NCI-H187 (cell line): ENCODE results near the gene PSMD14.
"Not testable (repeated sequence)": the region's sequence is repeated elsewhere in the genome, so short reads cannot be mapped to it uniquely, and the experiment has no call there.

Experiments used
- DNase-seq, 2 experiments: peaks; one replicate each; lab custom pipeline; 2025; lab: John Stamatoyannopoulos, UW

Gene PSMD14

DNA sequence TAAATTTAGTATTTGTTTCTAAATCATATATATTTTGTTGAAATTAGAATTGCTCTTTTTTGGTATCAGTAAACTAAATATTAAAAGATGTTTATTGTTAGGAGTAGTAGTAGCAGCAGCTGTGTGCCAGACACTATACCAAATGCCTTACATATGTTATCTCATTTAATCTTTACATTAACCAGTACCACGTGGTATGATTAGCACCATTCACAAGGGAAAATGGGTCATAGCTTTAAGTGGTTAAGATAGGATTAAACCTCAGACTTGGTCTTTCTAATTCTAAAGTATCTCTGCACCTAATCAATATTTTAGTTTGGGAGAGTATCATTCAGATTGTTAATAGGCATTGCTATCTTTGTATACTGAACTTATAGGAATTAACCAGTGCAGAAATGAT is 29.0 kb downstream of the PSMD14 start:
- no peak for DNase-seq

DNA sequence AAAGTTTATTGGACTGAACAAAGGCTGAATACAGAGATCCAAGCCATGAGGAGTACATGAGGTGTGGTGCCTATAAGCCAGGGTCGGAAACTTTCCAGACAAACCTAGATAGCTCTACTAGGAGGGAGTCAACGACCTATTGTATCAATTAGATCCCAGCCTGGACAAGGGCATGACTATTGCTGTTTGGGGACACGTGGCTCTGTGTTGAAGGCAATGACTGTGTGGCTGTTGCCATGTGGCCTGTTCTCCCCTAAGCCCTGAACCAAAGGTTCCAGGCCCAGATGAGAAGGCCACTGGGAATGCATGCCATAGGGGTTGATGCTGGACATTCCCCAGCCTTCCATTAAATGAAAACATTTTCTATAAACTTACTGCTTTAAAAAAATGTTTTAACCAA is 31.3 kb downstream of the PSMD14 start:
- DNase-seq: not testable (repeated sequence)

DNA sequence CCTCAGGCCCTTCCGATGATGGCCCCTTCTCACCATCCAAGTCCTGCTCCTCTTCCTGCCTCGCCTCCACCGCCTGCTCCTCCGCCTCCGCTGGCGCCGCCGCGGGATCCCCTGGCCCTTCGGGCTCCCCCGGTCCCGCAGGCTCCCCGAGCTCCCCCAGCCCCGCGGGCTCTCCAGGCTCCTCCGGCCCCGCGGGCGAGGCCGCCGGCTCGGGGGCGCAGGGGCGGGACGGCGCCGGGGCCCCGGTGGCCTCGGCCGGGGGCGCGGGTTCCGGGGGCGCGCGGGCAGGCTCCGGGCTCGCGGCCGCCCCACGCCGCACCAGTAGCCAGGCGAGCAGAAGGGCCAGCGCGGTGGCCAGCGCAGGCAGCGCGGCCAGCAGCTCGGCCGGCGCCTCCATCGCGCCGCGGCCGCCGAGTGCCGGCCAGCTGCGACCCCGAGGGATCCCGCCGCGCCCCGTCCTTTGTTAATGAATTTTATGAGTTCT is 32.7 kb downstream of the PSMD14 start:
- not testable (repeated sequence) for DNase-seq

DNA sequence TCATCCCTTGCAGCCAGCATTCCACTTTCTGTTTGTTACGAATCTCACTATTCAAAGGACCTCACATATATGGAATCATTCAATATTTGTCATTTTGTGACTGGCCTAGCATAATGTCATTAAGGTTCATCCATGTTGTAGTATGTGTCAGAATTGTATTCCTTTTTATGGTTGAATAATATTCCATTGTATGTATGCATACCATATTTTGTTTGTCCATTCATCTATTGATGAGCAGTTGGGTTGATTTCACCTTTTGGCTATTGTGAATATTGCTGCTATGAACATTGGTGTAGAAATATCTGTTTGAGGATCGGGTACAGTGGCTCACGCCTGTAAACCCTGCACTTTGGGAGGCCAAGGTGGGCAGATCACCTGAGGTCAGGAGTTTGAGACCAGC is 35.0 kb downstream of the PSMD14 start:
- no peak for DNase-seq

DNA sequence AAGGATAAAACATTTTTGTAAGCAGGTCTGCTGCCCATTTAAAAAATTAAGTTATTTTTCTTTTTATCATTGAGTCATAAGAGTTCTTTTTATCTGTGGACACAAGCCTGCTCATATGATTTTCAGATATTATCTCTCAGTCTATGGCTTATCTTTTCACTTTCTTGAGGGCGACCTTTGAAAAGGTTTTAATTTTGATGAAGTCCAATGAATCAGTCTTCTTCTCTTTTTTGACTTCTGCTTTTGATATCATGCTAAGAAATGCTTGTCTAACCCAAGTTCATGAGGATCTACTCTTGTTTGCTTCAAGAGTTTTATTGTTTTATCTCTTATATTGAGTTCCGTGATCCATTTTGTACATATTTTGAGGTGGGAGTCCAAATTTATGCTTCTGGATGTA is 36.5 kb downstream of the PSMD14 start:
- no peak for DNase-seq

DNA sequence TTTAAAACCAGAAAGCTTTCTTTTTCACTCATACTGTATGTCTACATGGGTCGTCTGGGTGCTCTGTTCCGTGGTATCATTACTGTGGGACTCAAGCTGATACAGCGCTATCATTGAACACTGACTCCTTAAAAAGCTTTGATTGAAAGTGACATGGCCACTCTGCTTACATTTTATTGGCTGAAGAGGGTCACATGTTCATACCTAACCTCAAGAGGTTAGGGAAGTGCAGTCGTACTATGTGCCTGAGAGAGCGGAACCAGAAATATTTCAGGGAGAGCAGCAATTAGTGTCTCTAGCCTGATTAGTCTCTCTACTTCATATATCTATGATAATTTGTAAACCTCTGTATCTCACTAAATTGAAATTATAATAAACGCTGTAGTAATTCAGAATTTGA is 43.5 kb downstream of the PSMD14 start:
- DNase-seq: no peak

DNA sequence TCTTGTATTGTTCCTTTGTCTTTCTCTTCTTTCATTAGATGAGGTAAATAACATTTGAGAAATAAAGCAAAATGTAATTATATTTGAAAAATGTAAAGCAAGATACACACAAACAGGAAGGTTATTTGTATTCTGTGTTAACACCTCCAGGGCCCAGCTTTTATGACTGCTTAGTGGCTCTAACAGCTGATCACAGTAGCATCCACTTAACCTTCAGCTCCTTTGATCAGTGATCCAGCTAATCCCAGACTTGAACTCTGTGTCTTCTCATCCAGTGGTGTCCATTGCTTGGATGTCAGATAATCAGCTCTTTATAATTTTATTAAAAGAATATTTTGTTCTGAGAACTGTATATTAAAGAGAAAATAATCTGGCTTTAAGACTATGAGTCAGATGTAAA is 44.5 kb downstream of the PSMD14 start:
- DNase-seq: no peak

DNA sequence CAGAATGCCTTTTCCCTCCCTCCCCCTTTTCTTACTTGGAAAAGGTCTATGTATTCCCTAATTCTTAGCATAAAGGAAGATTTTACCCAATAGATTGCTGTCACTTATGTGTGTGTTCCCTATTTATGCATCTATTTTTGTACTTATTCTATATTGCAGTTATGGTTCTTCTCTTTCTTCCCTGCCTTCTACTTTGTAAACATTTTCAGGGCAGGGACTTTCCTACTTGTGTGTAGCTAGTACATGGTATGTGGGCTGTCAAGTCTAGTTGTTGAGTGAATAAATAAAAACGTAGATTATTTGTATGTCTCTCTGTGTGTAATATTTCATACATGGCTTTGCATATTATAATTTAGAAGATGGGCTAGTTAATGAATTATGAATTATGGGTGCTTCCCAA is 45.3 kb downstream of the PSMD14 start:
- DNase-seq: no peak

DNA sequence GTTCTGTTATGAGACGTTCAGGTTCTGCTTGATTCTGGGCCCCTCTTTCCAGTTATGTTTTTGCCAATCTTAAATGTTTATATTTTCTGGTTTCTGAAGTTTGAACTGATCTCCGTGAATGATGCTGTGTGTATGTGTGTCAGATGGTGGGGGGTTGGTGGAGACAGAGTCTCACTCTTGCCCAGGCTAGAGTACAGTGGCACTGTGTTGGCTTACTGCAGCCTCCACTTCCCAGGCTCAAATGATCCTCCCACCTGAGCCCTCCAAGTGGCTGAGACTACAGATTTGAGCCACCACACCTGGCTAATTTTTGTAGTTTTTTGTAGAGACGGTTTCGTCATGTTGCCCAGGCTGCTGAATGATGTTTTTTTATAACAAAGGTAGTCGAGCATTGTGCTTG is 45.9 kb downstream of the PSMD14 start:
- DNase-seq: no peak

DNA sequence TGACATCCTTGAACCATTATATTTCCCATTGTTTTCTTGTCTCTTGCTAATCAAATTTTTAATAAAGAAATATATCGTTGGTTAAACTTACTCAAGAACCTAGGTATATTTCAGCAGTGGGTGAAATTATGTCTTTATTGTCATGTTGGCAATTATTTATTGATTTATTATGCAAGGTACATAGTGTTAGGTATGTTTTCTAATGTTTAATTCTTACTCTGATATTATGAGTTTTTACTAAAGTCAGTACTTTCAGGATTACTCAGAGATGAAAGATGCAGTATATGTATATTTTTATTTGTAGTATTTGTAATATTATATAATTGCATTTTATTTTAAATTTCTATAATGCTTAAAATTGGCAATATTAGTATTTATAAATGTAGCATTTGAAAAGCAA is 46.9 kb downstream of the PSMD14 start:
- no peak for DNase-seq

DNA sequence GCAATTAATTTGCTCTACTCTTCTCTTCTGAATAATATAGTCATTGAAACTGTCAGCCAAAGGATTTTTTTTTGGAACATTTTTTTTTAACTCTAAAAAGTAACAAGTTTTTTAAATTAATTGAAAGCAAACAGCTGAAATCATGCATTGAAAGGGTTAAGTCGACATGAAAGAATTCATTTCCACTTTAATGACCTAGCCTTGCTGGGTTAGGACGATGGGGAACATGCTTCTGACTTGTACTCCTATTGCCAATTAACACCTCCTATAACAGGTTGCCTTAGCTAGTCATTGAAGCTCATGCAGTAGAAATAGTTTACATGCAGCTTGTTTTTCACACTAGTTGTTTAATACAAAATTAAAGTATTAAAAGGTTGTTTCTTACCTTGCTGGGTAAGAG is 47.8 kb downstream of the PSMD14 start:
- no peak for DNase-seq

DNA sequence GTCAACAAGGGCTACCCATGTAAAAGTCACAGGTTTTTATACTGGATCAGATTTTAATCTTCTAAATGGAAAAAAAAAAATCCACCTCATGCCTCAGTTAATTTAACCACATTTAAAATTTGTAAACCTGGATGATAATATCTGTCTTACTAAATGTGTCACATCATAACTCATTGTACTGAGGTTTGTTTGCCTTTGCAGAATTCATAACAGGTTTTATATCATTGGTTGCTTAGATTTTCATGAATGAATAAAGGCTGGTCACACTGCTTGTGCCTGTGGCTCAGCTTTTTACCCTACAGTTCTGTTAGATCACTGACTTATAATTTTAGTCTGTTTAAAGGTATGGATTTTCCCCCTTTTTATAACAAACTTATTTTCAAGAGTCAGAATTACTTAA is 48.9 kb downstream of the PSMD14 start:
- DNase-seq: no peak

DNA sequence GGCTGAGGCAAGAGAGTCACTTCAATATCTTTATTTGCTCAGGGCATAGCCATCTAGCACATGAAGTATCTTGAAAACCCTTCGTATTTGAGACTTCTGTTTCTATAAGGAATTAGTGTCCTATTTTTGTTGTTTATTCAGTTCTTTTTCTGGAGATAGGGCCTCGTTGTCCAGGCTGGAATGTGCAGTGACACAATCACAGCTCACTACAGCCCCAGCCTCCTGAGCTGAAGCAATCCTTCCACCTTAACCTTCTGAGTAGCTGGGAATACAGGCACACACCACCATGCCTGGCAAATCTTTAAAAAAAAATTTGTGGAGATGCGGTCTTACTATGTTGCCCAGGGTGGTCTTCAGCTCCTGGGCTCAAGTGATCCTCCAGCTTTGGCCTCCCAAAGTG is 50.6 kb downstream of the PSMD14 start:
- DNase-seq: no peak

DNA sequence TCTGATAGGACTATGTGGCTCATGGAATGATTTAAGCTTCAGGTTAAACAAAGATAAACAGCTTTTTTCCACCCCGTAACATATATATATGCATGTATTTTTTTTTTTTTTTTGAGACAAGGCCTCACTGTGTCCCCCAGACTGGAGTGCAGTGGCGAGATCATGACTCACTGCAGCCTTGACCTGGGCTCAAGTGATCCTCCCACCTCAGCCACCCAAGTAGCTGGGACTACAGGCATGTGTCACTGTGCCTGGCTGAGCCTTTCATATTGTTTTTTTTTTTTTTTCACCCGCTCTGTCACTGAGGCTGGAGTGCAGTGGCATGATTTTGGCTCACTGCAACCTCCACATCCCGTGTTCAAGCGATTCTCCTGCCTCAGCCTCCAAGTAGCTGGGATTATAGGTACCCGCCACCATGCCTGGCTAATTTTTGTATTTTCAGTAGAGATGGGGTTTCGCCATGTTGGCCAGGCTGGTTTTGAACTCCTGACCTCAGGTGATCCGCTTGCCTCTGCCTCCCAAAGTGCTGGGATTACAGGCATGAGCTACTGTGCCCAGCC is 52.0 kb downstream of the PSMD14 start:
- DNase-seq: not testable (repeated sequence)

DNA sequence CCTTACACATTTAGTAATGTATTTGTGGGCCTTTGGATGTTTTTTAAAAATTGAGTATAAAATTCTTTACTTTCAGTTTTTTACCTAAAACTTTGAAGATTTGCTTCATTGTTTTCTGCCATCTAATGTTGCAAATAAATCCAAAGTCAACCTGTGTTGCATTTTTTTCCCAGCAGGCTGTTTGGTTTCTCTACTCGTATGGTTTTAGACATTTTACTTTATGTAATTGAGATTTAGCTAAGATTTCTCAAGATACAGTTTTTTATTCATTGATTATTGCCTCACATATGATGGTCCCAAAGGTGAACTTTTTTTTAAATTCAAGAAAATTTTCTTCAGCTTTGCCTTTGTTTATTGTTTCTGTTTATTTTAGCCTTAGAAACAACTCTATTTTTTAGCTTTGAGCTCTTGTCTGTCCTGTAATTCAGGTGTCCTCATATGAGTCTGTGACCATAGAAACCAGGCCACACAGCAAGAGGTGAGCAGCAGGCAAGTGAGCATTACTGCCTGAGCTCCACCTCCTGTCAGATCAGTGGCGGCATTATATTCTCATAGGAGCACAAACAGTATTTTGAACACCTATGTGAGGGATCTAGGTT is 54.4 kb downstream of the PSMD14 start:
- DNase-seq: no peak

DNA sequence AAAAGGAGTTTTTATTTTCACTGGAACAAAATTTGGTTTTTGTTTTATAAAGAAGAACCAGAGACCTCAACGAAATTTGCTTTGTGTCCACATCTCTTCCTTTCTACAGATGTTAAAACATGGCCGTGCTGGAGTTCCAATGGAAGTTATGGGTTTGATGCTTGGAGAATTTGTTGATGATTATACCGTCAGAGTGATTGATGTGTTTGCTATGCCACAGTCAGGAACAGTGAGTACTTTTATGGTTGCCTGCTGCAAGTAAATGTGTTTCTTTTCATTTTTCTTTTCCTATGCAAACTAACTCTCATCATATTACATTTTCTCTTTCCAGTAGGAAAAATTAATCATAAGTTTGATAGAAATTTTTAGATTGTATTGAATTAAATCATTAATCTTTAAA is 59.5 kb downstream of the PSMD14 start:
- no peak for DNase-seq

DNA sequence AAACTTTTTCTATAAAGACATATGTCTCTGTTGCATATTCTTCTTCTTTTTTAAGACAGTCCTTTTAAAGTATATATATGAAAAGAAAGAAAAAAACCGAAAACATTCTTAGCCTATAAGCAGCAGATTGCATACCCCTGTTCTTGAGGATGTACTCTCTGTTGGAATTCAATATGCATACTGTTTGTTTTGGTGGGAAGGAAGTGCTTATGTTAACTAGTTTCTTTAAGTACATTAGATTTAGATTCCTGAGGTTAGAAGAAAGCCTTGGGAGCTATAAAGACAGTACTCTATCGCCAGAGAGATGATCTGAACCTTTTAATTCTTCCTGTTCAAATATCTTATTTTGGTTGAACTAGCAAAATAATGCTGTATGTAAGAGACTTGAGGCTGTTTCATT is 61.1 kb downstream of the PSMD14 start:
- DNase-seq: no peak

DNA sequence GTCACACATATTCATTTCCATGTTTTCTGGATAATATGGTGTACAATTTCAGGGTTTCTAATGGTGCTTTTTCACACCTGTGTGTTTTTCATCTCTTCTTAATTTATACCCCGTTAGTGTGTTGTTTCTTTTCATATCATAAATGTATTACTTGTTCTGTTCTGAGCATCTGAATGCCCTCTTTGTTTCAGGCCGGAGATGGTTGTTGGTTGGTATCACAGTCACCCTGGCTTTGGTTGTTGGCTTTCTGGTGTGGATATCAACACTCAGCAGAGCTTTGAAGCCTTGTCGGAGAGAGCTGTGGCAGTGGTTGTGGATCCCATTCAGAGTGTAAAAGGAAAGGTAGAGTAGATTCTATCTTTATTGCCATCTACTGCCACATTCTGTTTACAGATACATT is 62.8 kb downstream of the PSMD14 start:
- DNase-seq: no peak

DNA sequence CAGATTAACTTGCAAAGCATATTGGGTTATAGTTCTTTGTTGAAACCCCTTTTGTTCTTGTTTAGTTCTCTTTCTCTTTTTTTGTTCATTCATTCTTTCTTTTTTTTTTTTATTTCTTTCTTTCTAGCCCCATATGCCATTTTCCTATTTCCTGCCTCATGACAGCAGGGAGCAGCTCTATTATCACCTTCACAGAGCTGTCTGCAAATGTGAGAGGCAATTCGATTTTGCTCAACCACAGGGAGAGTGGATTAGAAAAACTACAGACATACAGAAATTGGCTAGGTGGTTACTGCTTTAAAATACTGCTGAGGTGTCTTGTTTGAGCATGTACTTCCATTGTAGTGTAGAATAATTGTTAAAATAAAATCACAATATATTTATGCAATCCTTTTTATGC is 63.6 kb downstream of the PSMD14 start:
- no peak for DNase-seq

DNA sequence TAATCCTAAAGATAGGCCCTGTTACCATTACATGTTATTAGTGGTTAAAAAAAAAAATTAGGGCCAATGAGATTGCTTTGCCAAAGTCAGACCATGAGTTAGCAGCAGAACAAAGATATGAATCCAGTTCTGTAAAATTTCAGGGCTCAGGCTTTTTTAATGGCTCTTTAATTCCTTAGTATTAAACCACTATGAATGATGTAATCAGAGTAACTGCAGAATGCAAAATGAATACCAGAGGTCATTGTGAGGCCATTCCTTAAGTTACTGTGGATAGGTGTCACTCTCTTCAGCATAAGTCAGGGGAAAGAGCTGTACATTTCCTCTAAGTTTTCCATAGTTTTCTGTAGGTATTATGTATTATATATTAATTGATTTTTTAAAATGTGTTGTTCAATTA is 65.7 kb downstream of the PSMD14 start:
- no peak for DNase-seq

DNA sequence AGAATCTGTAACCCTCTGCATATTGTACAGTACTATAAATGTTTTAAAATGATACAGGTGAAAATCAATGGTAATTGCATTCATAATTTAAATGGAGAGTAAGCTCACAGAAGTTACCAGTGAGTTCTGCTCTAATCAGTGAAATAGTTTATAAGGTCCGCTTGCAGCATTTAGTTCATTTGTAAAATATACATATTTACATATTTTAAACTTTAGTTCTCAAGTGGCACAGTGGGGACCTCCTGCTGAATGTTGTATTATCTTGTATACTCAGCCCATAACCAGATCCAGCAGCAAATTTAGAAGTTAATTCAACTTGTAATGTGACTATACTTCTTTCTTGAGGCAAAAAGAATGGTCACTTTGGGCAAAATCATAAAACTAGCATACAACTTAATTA is 66.2 kb downstream of the PSMD14 start:
- no peak for DNase-seq

DNA sequence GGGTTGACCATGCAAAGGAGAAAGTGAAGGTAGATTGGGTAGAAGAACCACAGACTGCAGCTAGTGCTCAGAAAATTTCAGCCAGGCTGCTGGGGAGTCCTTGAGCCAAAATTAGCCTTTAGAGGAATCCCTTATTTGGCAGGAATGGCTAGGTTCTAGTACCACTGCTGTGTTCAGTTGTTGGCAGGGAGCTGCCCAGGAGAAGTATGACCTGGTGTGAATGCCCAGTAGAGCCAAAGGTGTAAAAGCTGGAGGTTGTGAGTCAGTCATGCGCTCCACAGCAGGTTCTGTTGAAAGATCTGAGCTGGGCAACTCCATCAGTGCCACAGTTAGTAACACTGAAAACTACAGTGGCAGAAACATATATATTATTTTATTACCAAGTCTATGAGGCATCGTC is 71.5 kb downstream of the PSMD14 start:
- DNase-seq: no peak

DNA sequence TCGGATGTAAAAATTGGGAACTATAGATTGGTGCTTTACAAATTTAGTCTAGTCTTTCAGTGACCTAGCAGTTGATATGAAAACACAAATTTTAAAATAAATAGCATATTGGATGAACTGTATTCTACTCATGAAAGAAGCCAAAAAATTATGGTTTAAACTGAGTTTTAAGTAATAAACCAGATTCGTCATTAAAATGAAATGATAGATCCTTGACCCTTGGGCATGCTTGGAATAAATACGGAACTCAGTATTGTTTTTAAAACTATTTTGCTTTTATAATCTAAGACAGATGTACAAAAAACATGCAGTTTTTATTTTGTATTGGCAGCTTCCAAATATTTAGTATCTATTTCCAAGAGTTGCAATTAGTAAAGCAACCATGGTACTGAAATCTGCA is 73.3 kb downstream of the PSMD14 start:
- no peak for DNase-seq

DNA sequence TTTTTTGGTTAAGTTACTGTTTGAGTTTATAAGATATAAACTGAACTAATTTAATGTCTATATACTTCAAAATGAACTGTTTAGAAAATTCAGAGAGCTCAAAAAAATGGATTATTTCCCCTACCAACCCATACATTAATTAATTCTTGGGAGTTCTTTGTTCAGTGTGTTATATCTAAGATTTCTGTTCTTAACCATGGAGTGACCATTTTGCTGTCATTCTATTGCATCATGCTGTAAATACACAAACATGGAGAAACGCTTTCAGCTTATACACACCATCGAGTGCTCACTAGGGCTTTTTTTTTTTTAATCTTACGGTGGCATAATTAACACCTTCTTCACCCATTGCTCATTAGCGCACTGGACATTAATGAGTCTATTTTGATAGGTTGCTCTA is 74.5 kb downstream of the PSMD14 start:
- no peak for DNase-seq
